ENCODE results near the gene PARD3B.

DNA sequence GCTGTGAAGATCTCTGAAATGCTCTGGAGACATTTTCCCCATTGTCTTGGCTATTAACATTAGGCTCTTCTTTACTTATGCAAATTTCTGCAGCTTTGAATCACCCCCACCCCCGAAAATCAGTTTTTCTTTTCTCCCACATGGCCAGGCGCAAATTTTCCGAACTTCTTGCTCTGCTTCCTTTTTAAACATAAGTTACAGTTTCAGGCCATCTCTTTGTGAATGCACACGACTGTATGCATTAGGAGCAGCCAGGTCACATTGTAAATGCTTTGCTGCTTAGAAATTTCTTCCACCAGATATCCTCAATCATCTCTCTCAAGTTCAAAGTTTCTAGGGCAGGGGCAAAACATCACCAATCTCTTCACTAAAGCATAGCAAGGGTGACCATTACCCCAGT is 106.8 kb downstream of the PARD3B start:
- TF ChIP-seq, protein P1, sequence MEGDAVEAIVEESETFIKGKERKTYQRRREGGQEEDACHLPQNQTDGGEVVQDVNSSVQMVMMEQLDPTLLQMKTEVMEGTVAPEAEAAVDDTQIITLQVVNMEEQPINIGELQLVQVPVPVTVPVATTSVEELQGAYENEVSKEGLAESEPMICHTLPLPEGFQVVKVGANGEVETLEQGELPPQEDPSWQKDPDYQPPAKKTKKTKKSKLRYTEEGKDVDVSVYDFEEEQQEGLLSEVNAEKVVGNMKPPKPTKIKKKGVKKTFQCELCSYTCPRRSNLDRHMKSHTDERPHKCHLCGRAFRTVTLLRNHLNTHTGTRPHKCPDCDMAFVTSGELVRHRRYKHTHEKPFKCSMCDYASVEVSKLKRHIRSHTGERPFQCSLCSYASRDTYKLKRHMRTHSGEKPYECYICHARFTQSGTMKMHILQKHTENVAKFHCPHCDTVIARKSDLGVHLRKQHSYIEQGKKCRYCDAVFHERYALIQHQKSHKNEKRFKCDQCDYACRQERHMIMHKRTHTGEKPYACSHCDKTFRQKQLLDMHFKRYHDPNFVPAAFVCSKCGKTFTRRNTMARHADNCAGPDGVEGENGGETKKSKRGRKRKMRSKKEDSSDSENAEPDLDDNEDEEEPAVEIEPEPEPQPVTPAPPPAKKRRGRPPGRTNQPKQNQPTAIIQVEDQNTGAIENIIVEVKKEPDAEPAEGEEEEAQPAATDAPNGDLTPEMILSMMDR (conservative IDR thresholded peaks at IDR 0.05; ENCODE audit: low read depth in 2 of 2), result no peak
- TF ChIP-seq POLR2AphosphoS5 (IDR thresholded peaks at IDR 0.05; ENCODE audit: low read depth), result no peak
- no peak for TF ChIP-seq EZH2phosphoT487 (IDR thresholded peaks at IDR 0.05; ENCODE audit: unreplicated experiment)
- TF ChIP-seq JUNB (IDR thresholded peaks at IDR 0.05; ENCODE audit: unreplicated experiment), result no peak
- TF ChIP-seq CREB1 (CRISPR knock-in tag; IDR thresholded peaks at IDR 0.05; ENCODE audit: low read depth), result no peak
- TF ChIP-seq, protein P2, sequence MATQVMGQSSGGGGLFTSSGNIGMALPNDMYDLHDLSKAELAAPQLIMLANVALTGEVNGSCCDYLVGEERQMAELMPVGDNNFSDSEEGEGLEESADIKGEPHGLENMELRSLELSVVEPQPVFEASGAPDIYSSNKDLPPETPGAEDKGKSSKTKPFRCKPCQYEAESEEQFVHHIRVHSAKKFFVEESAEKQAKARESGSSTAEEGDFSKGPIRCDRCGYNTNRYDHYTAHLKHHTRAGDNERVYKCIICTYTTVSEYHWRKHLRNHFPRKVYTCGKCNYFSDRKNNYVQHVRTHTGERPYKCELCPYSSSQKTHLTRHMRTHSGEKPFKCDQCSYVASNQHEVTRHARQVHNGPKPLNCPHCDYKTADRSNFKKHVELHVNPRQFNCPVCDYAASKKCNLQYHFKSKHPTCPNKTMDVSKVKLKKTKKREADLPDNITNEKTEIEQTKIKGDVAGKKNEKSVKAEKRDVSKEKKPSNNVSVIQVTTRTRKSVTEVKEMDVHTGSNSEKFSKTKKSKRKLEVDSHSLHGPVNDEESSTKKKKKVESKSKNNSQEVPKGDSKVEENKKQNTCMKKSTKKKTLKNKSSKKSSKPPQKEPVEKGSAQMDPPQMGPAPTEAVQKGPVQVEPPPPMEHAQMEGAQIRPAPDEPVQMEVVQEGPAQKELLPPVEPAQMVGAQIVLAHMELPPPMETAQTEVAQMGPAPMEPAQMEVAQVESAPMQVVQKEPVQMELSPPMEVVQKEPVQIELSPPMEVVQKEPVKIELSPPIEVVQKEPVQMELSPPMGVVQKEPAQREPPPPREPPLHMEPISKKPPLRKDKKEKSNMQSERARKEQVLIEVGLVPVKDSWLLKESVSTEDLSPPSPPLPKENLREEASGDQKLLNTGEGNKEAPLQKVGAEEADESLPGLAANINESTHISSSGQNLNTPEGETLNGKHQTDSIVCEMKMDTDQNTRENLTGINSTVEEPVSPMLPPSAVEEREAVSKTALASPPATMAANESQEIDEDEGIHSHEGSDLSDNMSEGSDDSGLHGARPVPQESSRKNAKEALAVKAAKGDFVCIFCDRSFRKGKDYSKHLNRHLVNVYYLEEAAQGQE (IDR thresholded peaks at IDR 0.05; ENCODE audit: unreplicated experiment), result no peak
- TF ChIP-seq, protein P3, sequence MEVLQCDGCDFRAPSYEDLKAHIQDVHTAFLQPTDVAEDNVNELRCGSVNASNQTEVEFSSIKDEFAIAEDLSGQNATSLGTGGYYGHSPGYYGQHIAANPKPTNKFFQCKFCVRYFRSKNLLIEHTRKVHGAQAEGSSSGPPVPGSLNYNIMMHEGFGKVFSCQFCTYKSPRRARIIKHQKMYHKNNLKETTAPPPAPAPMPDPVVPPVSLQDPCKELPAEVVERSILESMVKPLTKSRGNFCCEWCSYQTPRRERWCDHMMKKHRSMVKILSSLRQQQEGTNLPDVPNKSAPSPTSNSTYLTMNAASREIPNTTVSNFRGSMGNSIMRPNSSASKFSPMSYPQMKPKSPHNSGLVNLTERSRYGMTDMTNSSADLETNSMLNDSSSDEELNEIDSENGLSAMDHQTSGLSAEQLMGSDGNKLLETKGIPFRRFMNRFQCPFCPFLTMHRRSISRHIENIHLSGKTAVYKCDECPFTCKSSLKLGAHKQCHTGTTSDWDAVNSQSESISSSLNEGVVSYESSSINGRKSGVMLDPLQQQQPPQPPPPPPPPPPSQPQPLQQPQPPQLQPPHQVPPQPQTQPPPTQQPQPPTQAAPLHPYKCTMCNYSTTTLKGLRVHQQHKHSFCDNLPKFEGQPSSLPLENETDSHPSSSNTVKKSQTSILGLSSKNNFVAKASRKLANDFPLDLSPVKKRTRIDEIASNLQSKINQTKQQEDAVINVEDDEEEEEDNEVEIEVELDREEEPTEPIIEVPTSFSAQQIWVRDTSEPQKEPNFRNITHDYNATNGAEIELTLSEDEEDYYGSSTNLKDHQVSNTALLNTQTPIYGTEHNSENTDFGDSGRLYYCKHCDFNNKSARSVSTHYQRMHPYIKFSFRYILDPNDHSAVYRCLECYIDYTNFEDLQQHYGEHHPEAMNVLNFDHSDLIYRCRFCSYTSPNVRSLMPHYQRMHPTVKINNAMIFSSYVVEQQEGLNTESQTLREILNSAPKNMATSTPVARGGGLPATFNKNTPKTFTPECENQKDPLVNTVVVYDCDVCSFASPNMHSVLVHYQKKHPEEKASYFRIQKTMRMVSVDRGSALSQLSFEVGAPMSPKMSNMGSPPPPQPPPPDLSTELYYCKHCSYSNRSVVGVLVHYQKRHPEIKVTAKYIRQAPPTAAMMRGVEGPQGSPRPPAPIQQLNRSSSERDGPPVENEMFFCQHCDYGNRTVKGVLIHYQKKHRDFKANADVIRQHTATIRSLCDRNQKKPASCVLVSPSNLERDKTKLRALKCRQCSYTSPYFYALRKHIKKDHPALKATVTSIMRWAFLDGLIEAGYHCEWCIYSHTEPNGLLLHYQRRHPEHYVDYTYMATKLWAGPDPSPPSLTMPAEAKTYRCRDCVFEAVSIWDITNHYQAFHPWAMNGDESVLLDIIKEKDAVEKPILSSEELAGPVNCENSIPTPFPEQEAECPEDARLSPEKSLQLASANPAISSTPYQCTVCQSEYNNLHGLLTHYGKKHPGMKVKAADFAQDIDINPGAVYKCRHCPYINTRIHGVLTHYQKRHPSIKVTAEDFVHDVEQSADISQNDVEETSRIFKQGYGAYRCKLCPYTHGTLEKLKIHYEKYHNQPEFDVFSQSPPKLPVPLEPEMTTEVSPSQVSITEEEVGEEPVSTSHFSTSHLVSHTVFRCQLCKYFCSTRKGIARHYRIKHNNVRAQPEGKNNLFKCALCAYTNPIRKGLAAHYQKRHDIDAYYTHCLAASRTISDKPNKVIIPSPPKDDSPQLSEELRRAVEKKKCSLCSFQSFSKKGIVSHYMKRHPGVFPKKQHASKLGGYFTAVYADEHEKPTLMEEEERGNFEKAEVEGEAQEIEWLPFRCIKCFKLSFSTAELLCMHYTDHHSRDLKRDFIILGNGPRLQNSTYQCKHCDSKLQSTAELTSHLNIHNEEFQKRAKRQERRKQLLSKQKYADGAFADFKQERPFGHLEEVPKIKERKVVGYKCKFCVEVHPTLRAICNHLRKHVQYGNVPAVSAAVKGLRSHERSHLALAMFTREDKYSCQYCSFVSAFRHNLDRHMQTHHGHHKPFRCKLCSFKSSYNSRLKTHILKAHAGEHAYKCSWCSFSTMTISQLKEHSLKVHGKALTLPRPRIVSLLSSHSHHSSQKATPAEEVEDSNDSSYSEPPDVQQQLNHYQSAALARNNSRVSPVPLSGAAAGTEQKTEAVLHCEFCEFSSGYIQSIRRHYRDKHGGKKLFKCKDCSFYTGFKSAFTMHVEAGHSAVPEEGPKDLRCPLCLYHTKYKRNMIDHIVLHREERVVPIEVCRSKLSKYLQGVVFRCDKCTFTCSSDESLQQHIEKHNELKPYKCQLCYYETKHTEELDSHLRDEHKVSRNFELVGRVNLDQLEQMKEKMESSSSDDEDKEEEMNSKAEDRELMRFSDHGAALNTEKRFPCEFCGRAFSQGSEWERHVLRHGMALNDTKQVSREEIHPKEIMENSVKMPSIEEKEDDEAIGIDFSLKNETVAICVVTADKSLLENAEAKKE (CRISPR knock-in tag; IDR thresholded peaks at IDR 0.05), result no peak
- TF ChIP-seq EZH2 (IDR thresholded peaks at IDR 0.05; ENCODE audit: low read depth, unreplicated experiment), result no peak
